ENCODE data around the gene DNAJB8. TPM values are rescaled to one million over a fixed set of nuclear protein-coding genes. Genes with fewer than 3 reads are reported as not detected.

The DNAJB8 gene
- total RNA-seq, 1 donor from 2014 or later, result not detected

GRCh38 chr3:128490915-128491690 lies 24.4 kb upstream of the DNAJB8 start:
- ATAC-seq (no peak), DNase-seq (no peak)
- Histone ChIP-seq H3K9me3 (no peaks in the 10 kb centered on the region), H3K4me3 (peak overlapping the region; percentile 65), H3K4me1 (peaks cover 60% of the 10 kb centered on the region), H3K27me3 (ENCODE audit: low read depth) (peaks cover 94% of the 10 kb centered on the region), H3K27ac (peak overlapping the region; percentile 89), H3K36me3 (no peaks in the 10 kb centered on the region)
- intact Hi-C loops (cut with DNase I), result no loop called here
- TF ChIP-seq CTCF (IDR thresholded peaks at IDR 0.05), result no peak

GRCh38 chr3:128490650-128490914 lies 23.9 kb upstream of the DNAJB8 start:
- Histone ChIP-seq H3K4me1 (peaks cover 60% of the 10 kb centered on the region), H3K4me3 (peak overlapping the region; percentile 65), H3K27ac (peak overlapping the region; percentile 89), H3K27me3 (ENCODE audit: low read depth) (peaks cover 94% of the 10 kb centered on the region), H3K9me3 (no peaks in the 10 kb centered on the region), H3K36me3 (no peaks in the 10 kb centered on the region)
- intact Hi-C loops (cut with DNase I), result no loop called here
- ATAC-seq, result no peak
- no peak for TF ChIP-seq CTCF (IDR thresholded peaks at IDR 0.05)
- no peak for DNase-seq

- Histone ChIP-seq H3K36me3 (no peaks in the 10 kb centered on the region), H3K9me3 (no peaks in the 10 kb centered on the region), H3K4me1 (peaks cover 60% of the 10 kb centered on the region), H3K27me3 (ENCODE audit: low read depth) (peaks cover 94% of the 10 kb centered on the region), H3K4me3 (peak overlapping the region; percentile 65), H3K27ac (peak overlapping the region; percentile 89)
- TF ChIP-seq CTCF (IDR thresholded peaks at IDR 0.05), result no peak
- DNase-seq (peak; percentile 49), ATAC-seq (no peak)
- intact Hi-C loops (cut with DNase I), result no loop called here
Measured at GRCh38 chr3:128489927-128490649, 23.4 kb upstream of the DNAJB8 start.

GRCh38 chr3:128489674-128489926 lies 22.9 kb upstream of the DNAJB8 start:
- intact Hi-C loops (cut with DNase I), result no loop called here
- H3K27me3 ChIP-seq (ENCODE audit: low read depth), result peaks cover 98% of the 10 kb centered on the region
- peaks cover 60% of the 10 kb centered on the region for H3K4me1 ChIP-seq
- no peaks in the 10 kb centered on the region for H3K9me3 ChIP-seq
- H3K36me3 ChIP-seq, result no peaks in the 10 kb centered on the region
- peak overlapping the region; percentile 65 for H3K4me3 ChIP-seq
- TF ChIP-seq CTCF (IDR thresholded peaks at IDR 0.05), result no peak
- H3K27ac ChIP-seq, result peak overlapping the region; percentile 89
- ATAC-seq (no peak), DNase-seq (no peak)

GRCh38 chr3:128488991-128489673 lies 22.4 kb upstream of the DNAJB8 start:
- peaks cover 100% of the 10 kb centered on the region for H3K27me3 ChIP-seq (ENCODE audit: low read depth)
- ATAC-seq, result peak; percentile 4 to 48
- intact Hi-C loops (cut with DNase I), result no loop called here
- no peaks in the 10 kb centered on the region for H3K36me3 ChIP-seq
- no peak for DNase-seq
- TF ChIP-seq CTCF (IDR thresholded peaks at IDR 0.05), result no peak
- H3K27ac ChIP-seq, result peak overlapping the region; percentile 89
- H3K9me3 ChIP-seq, result no peaks in the 10 kb centered on the region
- H3K4me3 ChIP-seq, result peak overlapping the region; percentile 65
- H3K4me1 ChIP-seq, result peaks cover 60% of the 10 kb centered on the region
